Lung (tissue), 12 donors: ENCODE data around the gene OTOA. TPM values are rescaled to one million over a fixed set of nuclear protein-coding genes. Genes with fewer than 3 reads are reported as not detected.

Experiments used
- ATAC-seq: fragments of 200-7000 bp; cut with Tn5 transposase; one replicate; pipeline ENCODE4 v1.9.1; 2020; ENCODE audit warnings: moderate number of reproducible peaks; ENCODE audit not compliant: insufficient read depth, low FRiP score
- DNase-seq, 3 donors: peaks; one replicate each; pipeline ENCODE4 v3.0.0-alpha.2; 2013 to 2017
- H3K27ac ChIP-seq, 2 donors: one replicate each; pipeline ENCODE4 v1.5.1; 2013; ENCODE audit warnings: mild to moderate bottlenecking in 2 of 2, moderate library complexity in 2 of 2, control low read depth in 1 of 2, inconsistent platforms in 1 of 2, low read depth in 1 of 2, low read length in 1 of 2
- H3K27me3 ChIP-seq, 3 donors: one replicate each; pipeline ENCODE4 v1.5.1; 2013; ENCODE audit warnings: low read length in 2 of 3; ENCODE audit not compliant: control insufficient read depth in 3 of 3, insufficient read depth in 3 of 3
- H3K36me3 ChIP-seq, 4 donors: one replicate each; pipeline ENCODE4 v1.5.1; 2013; ENCODE audit warnings: low read length in 4 of 4, mild to moderate bottlenecking in 1 of 4, moderate library complexity in 1 of 4; ENCODE audit not compliant: control insufficient read depth in 4 of 4, insufficient read depth in 4 of 4
- H3K4me1 ChIP-seq, 5 donors: one replicate each; pipeline ENCODE4 v1.5.1; 2013; ENCODE audit warnings: low read length in 5 of 5, mild to moderate bottlenecking in 2 of 5, moderate library complexity in 1 of 5; ENCODE audit not compliant: control insufficient read depth in 5 of 5, insufficient read depth in 5 of 5
- H3K4me3 ChIP-seq: one replicate; pipeline ENCODE4 v1.5.1; 2013; ENCODE audit warnings: mild to moderate bottlenecking, control low read depth, moderate library complexity
- H3K9ac ChIP-seq, 2 donors: one replicate each; pipeline ENCODE4 v1.5.1; 2013; ENCODE audit warnings: low read length in 2 of 2, control low read depth in 1 of 2; ENCODE audit not compliant: insufficient read depth in 1 of 2
- H3K9me3 ChIP-seq, 4 donors: one replicate each; pipeline ENCODE4 v1.5.1; 2013; ENCODE audit warnings: low read length in 3 of 4, mild to moderate bottlenecking in 1 of 4, moderate library complexity in 1 of 4; ENCODE audit not compliant: control insufficient read depth in 4 of 4, insufficient read depth in 3 of 4
- WGBS, 2 donors: extraction: QIAGEN DNeasy Blood & Tissue Kit; methylation state at CpG; one replicate each; pipeline ENCODE4 v1.1.7; 2013; 5-methylcytosine and 5-hydroxymethylcytosine counted together
- polyA plus RNA-seq, 2 donors: library from polyadenylated mRNA; stranded (reverse); fragments of 200-250 nt; gene quantifications; one replicate each; pipeline ENCODE4 v1.2.1, GENCODE V29; 2013
- total RNA-seq, 2 donors: library from RNA; depleted of rRNA in 1 of 2; stranded (reverse); fragments of >200 nt in 1 of 2; gene quantifications; one replicate each; pipeline ENCODE4 v1.2.1, GENCODE V29; 2014 to 2021
- TF ChIP-seq, protein P1 (sequence below): IDR thresholded peaks from 2 replicates; pipeline ENCODE4 v1.5.1; 2012; ENCODE audit warnings: mild to moderate bottlenecking; ENCODE audit errors: control extremely low read depth, extremely low read depth
- donor health status: control.
- donor health status: control.
- donor health status: Bipolar disorder and iron deficiency.
- donor health status: healthy.
- donor health status: DM: yes; HTN: yes; CAD: no.

Gene OTOA
- total and polyA plus RNA-seq, 4 donors = 0.18 to 1.3 (median 0.59) TPM

DNA sequence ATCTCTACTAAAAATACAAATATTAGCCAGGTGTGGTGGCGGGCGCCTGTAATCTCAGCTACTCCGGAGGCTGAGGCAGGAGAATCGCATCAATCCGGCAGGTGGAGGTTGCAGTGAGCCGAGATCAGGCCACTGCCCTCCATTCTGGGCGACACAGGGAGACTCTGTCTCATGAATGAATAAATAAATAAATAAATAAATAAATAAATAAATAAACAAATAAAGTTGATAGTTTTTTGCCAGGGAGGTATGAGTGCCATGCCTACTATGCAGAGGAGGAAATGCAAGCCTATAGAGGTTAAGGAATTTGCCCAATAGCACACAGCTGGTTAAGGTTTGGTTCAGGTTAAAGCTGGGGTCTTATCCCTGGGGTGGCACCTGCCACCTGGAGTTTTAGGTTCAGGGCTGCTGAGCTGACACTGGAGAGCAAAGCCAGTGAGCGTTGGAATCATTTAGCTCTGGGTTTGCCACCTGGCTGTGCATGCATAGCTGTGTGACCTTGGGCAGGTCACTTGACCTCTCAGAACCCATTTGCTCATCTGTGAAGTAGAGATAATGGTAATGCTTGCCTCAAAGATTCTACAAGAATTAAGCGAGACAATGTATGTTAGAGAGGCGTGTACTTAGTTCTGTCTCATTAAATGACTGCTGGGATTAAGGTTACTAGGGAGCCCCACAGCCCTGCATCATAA lies 1.2 kb downstream of the OTOA start:
- WGBS, 2 donors = 94 to 96% methylated on average over 10 of the region's 10 CpGs
- ATAC-seq = no peak
- DNase-seq = no peak
- no peaks in the 10 kb centered on the region for H3K36me3 ChIP-seq
- no peak overlapping the region for H3K27ac ChIP-seq
- H3K9me3 ChIP-seq = no peaks in the 10 kb centered on the region
- peaks cover 0 to 5% (median 0%) of the 10 kb centered on the region in 5 donors for H3K4me1 ChIP-seq
- peaks cover 0 to 5% (median 0%) of the 10 kb centered on the region in 3 donors for H3K27me3 ChIP-seq
- H3K4me3 ChIP-seq = no peak overlapping the region
- TF ChIP-seq, protein P1, sequence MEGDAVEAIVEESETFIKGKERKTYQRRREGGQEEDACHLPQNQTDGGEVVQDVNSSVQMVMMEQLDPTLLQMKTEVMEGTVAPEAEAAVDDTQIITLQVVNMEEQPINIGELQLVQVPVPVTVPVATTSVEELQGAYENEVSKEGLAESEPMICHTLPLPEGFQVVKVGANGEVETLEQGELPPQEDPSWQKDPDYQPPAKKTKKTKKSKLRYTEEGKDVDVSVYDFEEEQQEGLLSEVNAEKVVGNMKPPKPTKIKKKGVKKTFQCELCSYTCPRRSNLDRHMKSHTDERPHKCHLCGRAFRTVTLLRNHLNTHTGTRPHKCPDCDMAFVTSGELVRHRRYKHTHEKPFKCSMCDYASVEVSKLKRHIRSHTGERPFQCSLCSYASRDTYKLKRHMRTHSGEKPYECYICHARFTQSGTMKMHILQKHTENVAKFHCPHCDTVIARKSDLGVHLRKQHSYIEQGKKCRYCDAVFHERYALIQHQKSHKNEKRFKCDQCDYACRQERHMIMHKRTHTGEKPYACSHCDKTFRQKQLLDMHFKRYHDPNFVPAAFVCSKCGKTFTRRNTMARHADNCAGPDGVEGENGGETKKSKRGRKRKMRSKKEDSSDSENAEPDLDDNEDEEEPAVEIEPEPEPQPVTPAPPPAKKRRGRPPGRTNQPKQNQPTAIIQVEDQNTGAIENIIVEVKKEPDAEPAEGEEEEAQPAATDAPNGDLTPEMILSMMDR = no peak
- no peak overlapping the region for H3K9ac ChIP-seq

DNA sequence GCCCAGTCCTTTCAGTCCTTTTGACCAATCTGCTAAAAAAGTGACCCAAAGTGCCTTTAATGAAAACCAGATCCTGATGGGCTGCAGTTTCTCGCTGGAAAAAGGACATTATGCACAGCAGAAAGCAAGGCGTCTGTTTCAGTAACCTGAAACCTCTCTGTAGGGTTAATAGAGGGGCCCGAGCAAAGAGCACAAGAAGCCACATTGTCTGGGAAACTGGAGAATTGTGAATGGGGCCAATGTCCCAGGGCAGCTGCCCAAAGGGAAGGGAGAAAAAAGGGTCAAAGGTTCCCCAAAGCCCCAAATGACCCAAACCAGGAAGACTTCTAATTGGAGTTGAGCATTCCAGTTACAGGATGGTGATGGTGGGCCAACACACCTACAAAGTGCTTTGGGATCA lies 3.0 kb downstream of the OTOA start:
- ATAC-seq (no peak), DNase-seq (no peak)
- no peak overlapping the region for H3K4me3 ChIP-seq
- H3K9ac ChIP-seq = no peak overlapping the region
- no peak overlapping the region for H3K27ac ChIP-seq
- no peaks in the 10 kb centered on the region for H3K36me3 ChIP-seq
- H3K27me3 ChIP-seq = peaks cover 0 to 5% (median 0%) of the 10 kb centered on the region in 3 donors
- TF ChIP-seq, protein P1 = no peak
- peaks cover 0 to 5% (median 0%) of the 10 kb centered on the region in 5 donors for H3K4me1 ChIP-seq
- H3K9me3 ChIP-seq = no peaks in the 10 kb centered on the region
- WGBS, 2 donors = 56 to 72% methylated on average over 3 of the region's 3 CpGs

DNA sequence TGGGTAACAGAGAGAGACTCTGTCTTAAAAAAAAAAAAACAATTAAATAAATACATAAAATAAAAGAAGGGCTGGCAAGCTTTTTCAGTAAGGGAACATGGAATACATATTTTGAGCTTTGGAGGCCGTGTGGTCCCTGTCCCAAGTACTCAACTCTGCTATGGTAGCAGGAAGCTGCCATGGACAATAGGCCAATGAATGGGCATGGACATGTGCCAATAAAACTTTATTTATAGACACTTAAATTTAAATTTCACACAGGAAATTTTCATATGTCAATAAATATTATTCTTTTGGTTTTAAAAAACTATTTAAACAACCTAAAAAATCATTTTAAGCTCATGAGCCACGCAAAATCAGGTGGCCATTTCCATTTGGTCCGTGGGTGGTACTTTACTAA lies 3.8 kb downstream of the OTOA start:
- no peak for ATAC-seq
- Histone ChIP-seq H3K9me3 (no peaks in the 10 kb centered on the region), H3K4me1 (peaks cover 0 to 5% (median 0%) of the 10 kb centered on the region in 5 donors), H3K36me3 (no peaks in the 10 kb centered on the region), H3K9ac (no peak overlapping the region), H3K4me3 (no peak overlapping the region), H3K27me3 (peaks cover 0 to 5% (median 0%) of the 10 kb centered on the region in 3 donors), H3K27ac (no peak overlapping the region)
- WGBS, 2 donors = 84 to 91% methylated on average over 3 of the region's 3 CpGs
- TF ChIP-seq, protein P1 = no peak
- DNase-seq = no peak
